HG03196 (cell line): ENCODE measurements around the gene PAFAH1B2.

Experiments used
- ATAC-seq: cut with Tn5 transposase; IDR thresholded peaks from one replicate; pipeline ENCODE4 v1.9.1; 2021; ENCODE audit not compliant: unreplicated experiment

The PAFAH1B2 gene

DNA sequence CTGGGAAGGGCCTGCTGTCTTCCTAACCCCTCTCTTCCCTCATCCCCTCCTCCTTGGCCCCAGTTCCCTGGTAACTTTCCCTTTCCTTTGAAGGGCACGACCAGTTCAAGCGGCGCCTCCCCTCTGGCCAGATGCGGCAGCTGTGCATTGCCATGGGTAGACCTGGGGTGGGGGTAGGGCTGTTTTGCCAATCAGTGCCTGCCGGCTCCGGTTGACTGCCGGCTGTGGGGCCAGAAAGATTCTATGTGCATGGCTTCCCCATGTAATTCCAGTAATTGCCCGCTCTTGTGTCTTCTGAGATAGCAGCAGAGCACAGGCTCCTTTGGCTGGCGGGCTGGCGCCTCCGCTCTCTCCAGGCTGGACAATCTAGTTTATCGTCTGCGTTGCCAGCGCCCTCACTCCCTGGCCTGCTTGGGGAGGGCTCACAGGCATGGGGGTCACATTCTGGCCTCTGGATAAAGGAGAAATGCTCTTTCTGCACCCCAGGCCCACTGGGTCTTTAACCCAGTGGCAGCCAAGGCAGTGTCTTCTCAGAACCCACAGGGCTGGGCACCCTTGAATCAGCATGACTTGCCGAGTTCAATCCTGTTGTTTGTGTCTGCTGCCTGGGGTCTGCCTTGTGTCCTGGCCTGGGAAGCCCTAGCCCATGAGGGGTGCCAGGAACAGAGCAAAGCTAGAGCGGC lies 43.9 kb downstream of the PAFAH1B2 start:
- ATAC-seq: no peak

DNA sequence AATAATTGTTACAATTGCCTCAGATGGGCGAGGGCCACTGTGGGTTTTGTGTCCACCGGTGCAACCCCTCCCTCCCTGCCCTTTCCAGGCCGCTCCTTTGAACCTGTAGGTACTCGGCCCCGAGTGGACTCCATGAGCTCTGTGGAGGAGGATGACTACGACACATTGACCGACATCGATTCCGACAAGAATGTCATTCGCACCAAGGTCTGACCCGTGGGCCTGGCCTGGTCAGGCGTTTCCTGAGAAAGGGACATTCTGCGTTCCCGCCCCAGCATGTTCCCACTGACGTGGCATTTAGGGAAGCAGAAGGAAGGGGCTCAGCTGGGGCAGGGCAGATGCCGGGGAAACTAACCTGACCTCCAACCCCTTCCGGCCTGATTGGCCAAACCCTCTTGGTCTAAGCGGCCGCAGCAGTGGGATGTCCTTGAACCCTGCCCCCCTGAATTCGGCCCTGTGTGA lies 44.6 kb downstream of the PAFAH1B2 start:
- ATAC-seq: no peak

DNA sequence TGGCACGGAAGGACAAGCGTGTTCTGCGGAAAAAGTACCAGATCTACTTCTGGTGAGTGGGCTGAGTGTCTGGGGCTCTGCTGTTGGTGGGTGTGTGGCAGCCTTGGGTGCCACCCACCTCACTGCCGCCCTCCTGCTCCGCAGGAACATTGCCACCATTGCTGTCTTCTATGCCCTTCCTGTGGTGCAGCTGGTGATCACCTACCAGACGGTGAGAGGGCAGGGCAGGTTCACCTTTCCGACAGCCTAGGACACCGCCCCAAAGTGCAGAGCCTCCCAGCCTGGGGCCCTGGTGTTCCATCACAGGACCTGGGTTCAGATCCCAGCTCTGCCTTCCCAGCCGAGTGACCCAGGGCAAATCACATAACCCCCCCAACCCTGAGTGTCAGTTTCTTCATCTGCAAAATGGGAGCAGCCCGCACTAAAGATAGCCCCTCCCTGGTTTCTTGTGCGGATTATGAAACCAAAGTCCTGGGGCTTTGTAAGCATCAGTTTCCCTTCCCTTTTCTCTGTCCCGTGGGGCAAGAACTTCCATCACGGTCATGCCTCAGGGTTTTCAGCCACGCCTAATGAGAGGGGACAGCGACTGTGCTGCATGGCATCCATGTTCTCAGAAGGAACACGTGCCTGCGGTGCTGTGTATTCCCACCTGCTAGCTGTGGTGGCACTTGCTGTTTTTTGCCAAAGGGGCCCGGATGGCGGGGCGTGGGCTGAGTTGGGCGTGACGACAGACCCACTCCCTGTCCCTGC lies 45.3 kb downstream of the PAFAH1B2 start:
- ATAC-seq: no peak

DNA sequence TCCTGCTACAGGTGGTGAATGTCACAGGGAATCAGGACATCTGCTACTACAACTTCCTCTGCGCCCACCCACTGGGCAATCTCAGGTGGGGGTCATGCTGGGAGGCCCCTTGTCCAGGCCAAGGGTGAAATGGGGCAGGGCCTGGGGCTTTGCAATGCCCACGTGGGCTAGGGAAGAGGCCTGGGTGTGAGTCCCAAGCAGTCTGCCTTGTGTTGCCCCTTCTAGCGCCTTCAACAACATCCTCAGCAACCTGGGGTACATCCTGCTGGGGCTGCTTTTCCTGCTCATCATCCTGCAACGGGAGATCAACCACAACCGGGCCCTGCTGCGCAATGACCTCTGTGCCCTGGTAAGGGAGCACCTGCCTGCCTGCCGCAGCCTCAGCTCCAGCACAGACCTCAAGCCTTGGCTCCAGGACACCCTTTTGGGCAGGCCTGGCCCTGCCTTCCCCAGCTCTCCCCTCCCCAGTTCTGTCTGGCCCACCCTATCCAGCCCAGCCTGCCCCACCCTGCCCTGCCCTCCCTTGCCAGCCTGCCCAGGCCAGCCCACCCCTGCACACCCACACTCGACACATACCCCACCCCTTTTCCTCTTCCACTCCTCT lies 46.0 kb downstream of the PAFAH1B2 start:
- ATAC-seq: no peak

DNA sequence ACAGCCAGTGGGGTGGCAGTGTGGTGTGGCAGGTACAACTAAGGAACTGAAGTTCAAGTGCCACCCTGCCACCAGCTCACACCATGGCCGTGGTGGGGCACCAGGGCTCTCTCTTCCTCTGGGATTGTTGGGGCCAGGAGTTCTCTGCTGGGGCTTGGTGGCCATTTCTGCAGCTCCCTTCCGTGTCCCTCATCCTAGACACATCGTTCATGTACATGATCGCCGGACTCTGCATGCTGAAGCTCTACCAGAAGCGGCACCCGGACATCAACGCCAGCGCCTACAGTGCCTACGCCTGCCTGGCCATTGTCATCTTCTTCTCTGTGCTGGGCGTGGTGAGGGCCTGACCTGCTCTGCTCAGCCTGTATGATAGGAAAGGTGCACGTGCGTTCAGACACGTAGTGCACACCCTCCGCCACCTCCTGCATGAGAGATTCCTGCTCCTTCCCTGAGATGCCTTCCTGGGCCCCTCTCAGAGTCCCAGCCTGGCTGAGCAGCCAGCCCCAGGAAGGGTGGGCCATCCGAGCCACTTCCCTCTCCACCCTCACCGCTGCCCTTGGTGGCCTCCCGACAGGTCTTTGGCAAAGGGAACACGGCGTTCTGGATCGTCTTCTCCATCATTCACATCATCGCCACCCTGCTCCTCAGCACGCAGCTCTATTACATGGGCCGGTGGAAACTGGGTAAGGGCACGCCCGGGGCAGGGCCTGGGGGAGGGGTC lies 47.8 kb downstream of the PAFAH1B2 start:
- ATAC-seq: no peak

DNA sequence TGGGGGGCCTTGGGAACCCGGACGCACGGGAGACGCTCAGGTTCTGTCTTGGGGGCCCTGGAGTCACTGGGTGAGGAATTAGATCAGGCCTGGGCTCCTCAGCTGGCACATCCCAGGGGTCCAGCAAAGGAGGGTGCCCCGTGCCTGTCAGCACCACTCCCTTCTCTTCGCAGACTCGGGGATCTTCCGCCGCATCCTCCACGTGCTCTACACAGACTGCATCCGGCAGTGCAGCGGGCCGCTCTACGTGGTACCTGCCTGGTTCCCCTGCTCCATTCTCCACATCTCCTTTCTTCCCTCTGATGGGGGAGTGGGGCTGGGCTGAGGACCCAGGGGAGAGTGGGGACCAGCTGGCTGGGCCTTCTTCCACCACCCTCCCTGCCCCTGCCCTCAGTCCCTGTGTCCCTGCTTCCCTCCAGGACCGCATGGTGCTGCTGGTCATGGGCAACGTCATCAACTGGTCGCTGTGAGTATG lies 48.4 kb downstream of the PAFAH1B2 start:
- ATAC-seq: no peak

DNA sequence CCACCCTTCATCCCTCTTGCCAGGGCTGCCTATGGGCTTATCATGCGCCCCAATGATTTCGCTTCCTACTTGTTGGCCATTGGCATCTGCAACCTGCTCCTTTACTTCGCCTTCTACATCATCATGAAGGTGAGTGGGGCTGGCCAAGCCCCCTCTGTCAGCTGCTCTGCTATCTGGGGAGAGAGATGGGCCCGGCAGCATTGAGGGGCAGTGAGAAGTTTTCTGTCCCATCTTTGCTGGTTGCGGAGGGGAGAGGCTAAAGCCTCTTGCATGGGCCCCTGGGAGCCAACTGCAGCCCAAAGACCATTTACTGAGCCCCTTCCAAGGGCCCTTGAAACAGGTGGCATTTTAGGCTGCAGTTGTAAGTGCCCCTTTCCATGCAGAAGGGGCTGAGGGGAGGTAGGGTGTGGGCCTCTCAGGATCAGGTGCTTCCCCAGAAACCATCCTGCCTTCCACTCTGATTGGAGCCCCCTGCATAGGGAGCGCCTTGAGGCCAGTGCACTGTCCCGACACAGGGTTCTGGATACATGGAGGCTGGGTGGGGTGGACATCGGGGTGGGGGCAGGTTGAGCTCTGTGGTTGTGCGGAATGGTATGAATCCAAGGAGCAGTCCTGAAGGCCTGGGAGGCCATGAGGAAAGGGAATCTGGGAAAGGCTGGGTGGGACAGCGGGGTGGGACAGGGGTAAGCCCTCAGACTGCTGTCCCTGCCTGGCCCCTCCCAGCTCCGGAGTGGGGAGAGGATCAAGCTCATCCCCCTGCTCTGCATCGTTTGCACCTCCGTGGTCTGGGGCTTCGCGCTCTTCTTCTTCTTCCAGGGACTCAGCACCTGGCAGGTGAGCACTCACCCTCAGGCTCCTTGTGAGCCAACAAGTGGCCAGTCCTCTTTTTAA lies 49.3 kb downstream of the PAFAH1B2 start:
- no peak for ATAC-seq

DNA sequence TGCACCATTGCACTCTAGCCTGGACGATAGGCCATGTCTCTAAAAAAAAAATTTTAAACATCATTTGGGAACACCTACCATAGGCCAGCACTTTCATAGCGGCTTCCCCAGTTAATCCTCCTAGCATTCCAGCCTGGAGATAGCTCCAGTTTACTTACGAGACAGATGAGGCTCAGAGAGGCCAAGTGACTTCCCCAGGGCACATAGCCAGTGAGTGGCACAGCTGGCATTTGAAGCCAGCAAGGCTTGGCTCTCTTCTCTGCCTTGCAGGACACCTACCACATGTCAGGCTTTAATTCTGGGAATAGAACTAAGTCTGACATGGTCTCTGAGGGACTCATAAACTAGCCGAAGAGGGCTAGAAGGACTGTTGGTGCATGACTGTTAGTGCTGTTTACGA lies 50.2 kb downstream of the PAFAH1B2 start:
- ATAC-seq: no peak

DNA sequence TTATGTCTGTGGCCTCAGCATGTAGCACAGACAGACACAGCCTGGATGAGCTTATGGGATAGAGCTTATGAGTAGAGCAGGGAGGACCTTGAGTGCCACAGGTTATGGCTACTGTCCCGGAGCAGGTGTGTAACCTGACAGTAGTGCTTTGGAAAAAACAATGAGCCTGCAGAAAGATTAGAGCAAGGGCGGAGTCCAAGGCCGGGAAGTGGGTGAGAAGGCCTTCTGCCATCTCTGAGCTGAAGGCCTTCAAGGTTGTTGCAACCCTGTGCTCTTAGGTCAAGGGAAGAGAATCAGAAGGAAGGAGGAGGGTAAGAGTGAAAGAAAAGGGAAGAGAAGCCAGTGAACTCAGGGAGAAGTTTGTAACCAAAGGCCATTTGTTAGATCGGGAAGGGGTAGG lies 51.2 kb downstream of the PAFAH1B2 start:
- no peak for ATAC-seq

DNA sequence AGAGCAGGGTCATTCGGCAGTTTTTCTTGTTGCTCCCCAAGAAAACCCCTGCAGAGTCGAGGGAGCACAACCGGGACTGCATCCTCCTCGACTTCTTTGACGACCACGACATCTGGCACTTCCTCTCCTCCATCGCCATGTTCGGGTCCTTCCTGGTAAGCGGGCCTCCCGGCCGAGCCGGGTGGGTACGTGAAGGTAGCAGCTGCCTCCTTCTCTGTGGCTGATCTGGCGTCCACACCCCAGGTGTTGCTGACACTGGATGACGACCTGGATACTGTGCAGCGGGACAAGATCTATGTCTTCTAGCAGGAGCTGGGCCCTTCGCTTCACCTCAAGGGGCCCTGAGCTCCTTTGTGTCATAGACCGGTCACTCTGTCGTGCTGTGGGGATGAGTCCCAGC lies 51.7 kb downstream of the PAFAH1B2 start:
- ATAC-seq: no peak

DNA sequence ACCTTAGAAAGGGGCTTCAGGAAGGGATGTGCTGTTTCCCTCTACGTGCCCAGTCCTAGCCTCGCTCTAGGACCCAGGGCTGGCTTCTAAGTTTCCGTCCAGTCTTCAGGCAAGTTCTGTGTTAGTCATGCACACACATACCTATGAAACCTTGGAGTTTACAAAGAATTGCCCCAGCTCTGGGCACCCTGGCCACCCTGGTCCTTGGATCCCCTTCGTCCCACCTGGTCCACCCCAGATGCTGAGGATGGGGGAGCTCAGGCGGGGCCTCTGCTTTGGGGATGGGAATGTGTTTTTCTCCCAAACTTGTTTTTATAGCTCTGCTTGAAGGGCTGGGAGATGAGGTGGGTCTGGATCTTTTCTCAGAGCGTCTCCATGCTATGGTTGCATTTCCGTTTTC lies 52.9 kb downstream of the PAFAH1B2 start:
- no peak for ATAC-seq

DNA sequence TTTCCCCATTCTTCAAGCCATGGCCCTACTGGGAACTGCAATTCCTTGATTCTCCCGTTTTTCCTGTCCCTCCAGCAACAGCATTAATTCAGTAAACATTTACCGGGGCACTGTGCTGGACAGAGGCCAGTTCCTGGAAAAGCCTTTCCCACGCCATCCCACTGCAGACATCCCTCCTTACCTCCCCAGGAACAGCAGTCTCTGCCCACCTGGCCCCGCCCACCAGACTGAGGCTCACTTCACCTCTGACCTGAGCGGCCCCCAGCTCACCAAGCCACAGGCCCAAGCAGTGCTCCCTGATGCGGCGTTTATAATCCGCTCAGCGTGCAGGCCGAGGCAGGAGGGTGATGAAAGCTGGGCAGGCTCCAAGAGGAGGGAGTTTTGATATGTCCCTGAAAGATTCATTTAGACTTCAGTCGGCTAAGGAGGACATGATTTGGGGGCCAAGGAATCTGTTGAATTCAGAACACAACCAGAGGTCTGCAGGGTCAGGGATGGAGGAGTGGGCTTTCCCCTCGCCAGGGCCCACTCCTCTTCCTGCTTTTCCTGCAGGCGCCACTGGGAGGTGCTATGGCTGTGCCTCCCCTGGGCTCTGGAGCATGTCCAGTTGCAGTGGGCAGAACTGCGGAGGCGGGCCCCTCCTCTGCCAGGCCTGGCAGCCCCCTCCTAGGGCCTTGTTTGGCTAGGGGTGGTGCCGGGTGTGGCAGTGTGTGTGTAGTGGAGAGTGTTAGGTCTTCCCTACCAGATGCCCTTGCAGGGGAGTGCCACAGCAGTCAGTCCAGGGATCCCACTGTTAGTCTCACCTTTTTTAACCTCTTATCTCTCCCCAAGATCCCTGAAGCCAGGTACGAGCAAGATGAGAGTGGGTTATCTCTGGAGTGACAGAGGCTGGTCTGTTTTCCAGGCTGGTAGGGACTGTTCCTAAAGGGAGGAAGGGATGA lies 53.7 kb downstream of the PAFAH1B2 start:
- ATAC-seq: no peak

DNA sequence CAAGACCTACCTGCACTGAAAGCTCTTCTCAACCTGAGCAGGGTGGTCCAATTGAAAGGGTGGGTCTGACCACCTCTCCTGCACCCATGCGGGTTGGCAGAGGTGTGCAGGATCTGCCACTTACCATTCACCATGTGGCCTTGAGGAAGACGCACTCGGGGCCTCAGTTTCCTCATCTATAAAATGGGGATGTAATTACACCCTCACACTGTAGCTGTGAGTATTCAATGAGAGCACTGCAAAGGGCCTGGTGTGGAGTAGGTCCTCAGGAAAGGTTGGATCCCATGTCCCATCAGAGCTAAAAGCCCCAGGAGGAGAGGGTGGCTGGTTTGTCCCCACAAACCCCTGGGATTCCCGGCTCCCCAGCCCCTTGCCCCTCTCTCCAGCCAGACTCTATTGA lies 54.5 kb downstream of the PAFAH1B2 start:
- ATAC-seq: no peak

DNA sequence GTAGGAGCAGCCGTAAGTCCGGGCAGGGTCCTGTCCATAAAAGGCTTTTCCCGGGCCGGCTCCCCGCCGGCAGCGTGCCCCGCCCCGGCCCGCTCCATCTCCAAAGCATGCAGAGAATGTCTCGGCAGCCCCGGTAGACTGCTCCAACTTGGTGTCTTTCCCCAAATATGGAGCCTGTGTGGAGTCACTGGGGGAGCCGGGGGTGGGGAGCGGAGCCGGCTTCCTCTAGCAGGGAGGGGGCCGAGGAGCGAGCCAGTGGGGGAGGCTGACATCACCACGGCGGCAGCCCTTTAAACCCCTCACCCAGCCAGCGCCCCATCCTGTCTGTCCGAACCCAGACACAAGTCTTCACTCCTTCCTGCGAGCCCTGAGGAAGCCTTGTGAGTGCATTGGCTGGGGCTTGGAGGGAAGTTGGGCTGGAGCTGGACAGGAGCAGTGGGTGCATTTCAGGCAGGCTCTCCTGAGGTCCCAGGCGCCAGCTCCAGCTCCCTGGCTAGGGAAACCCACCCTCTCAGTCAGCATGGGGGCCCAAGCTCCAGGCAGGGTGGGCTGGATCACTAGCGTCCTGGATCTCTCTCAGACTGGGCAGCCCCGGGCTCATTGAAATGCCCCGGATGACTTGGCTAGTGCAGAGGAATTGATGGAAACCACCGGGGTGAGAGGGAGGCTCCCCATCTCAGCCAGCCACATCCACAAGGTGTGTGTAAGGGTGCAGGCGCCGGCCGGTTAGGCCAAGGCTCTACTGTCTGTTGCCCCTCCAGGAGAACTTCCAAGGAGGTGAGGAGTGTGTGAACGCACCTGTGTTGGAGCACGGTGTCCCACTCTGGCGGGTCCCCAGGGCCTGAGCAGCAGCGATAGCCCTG lies 55.2 kb downstream of the PAFAH1B2 start, which contains the start of gene TAGLN:
Gene TAGLN (plus strand): TSS at position 318 of the 863 bp plus-strand sequence. CDS start 3,644 bp downstream, outside the sequence.
- no peak for ATAC-seq

DNA sequence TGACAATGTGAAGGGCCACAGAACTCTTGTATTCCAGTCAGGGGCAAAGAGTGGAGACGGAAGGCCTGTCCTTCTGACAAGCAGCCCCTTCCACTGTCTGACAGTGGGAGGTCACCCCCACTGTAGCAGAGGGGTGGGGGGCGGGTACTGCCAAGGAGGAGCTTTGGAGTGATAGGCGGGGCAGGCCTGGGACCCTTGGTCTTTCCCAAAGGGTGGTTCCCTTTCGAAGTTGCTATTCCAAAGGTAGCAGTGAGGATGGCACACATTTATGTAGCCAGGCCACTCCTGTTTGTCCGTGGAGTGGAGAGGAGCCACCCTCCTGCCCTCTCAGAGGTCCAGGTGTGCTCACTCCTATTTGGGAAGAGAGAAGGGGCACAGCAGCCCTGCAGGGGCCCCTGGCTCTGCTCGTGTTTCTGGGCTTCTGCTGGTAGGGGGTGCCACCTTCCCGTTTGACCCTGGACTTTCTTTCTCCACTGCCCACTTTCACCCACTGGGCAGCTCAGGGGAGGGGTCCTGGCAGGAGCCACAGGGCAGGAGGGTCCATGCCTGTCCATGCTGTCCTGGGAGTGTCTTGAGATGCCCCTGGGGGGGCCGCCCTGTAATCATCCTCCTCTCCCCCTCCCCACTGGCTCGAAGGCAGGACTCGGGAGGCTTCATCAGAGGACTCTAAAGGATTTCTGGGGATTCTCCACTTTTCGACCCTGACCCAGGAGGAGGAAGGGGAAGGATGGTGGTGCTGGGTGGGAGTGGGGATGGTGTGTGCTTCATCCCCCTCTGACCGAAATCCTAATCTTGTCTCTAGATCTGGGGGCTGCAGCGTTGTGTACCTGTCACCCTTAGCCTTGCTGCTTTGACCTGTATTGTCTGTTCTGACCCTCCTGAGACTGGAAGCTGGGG lies 56.1 kb downstream of the PAFAH1B2 start:
- ATAC-seq: no peak

DNA sequence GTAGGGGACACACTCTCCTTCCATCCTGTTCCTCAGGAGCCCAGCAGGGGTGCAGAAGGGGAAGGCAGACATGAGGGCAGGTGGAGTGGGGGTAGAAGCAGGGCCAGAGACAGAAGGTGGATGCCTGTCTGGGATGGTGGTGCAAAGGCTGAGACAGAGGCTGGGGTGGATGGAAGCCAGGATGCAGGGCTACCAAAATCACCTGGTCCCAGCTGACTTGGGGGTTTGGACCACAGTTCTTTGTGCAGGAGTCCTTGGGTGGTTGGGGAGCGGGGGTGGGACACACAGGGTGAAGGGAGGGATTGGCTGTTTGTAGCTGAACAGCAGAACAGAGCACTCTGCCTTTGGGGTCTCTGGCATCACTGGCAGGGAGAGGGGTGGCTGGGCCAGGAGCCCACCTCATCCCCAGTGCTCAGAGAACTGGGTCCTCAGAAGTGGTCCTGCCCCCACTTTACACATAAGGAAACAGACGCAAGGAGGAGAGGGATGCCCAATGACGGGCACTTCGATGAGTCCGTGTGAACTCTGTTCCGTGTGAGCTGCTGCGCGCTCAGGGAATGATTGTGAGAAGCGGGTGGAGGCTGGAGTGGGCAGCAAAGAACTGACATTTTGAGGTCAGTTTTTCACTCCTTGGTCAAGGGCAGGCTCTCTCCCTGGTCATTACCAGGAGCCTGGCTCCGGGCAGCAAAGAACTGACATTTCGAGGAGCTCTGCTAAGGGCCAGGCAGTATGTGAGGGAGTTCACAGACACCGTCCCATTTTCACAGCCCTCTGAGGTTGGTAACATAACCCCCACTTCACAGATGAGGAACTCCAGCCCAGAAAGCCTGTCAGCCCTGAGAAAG lies 56.9 kb downstream of the PAFAH1B2 start:
- ATAC-seq: no peak
